Endodermal cell (in vitro differentiated cells): Measurements from ENCODE around the gene TMEM94. TPM values are rescaled to one million over a fixed set of nuclear protein-coding genes. Genes with fewer than 3 reads are reported as not detected.

Source experiments
- DNase-seq: peaks from one replicate; pipeline ENCODE4 v3.0.0-alpha.2; 2017
- H3K27ac ChIP-seq: 2 replicates; pipeline ENCODE4 v1.5.1; 2013; ENCODE audit warnings: mild to moderate bottlenecking, low read depth, low read length, moderate library complexity
- H3K27me3 ChIP-seq: 2 replicates; pipeline ENCODE4 v1.6.1; 2013; ENCODE audit warnings: mild to moderate bottlenecking, low read length, moderate library complexity; ENCODE audit not compliant: insufficient read depth, control insufficient read depth, poor library complexity, severe bottlenecking
- H3K36me3 ChIP-seq: 2 replicates; pipeline ENCODE4 v1.7.0; 2013; ENCODE audit warnings: mild to moderate bottlenecking, low read length, moderate library complexity; ENCODE audit not compliant: control insufficient read depth, insufficient read depth
- H3K4me1 ChIP-seq: one replicate; pipeline ENCODE4 v1.7.0; 2013; ENCODE audit warnings: low read length; ENCODE audit not compliant: control insufficient read depth, insufficient read depth
- H3K4me3 ChIP-seq: 2 replicates; pipeline ENCODE4 v1.5.1; 2013; ENCODE audit warnings: mild to moderate bottlenecking, low read length, moderate library complexity
- H3K9ac ChIP-seq: 2 replicates; pipeline ENCODE4 v1.6.1; 2013; ENCODE audit warnings: mild to moderate bottlenecking, low read length, moderate library complexity; ENCODE audit not compliant: poor library complexity, severe bottlenecking; ENCODE audit errors: extremely low read depth
- H3K9me3 ChIP-seq: 2 replicates; pipeline ENCODE4 v1.6.1; 2013; ENCODE audit warnings: mild to moderate bottlenecking, low read length, moderate library complexity; ENCODE audit not compliant: control insufficient read depth
- H3K27ac Mint-ChIP-seq: 2 replicates; pipeline ENCODE4 v1.8.0; 2020; ENCODE audit warnings: mixed read lengths
- H3K27me3 Mint-ChIP-seq: 2 replicates; pipeline ENCODE4 v1.8.0; 2021; ENCODE audit warnings: mild to moderate bottlenecking, mixed read lengths; ENCODE audit not compliant: insufficient read depth
- H3K36me3 Mint-ChIP-seq: 2 replicates; pipeline ENCODE4 v1.8.0; 2020; ENCODE audit warnings: low read depth, mixed read lengths
- H3K4me1 Mint-ChIP-seq: 2 replicates; pipeline ENCODE4 v1.8.0; 2020; ENCODE audit warnings: mixed read lengths
- H3K4me3 Mint-ChIP-seq: 2 replicates; pipeline ENCODE4 v1.8.0; 2020; ENCODE audit warnings: mild to moderate bottlenecking, moderate library complexity, mixed read lengths
- H3K9me3 Mint-ChIP-seq: 2 replicates; pipeline ENCODE4 v1.8.0; 2020; ENCODE audit warnings: mild to moderate bottlenecking, mixed read lengths
- WGBS, 2 experiments: methylation state at CpG; one replicate each; pipeline versions ENCODE4 v1.1.5 to v1.1.7; 2013; ENCODE audit warnings: missing lambda C conversion rate in 2 of 2, mixed read lengths in 1 of 2; ENCODE audit not compliant: insufficient coverage in 1 of 2, insufficient read length in 1 of 2; 5-methylcytosine and 5-hydroxymethylcytosine counted together
- total RNA-seq, 2 donors: library from RNA; stranded (reverse); fragmentation: NEBNext Ultra II Directional in 1 of 2; extraction: Animal tissue kit (Norgen Biotek cat#: 25700) in 1 of 2; gene quantifications; 2 replicates in 1 of 2; 3 replicates in 1 of 2; pipeline ENCODE4 v1.2.1, GENCODE V29; 2021
- TF ChIP-seq, protein P1 (sequence below): fragments of 200-600 bp; sonication (generic); conservative IDR thresholded peaks from 2 replicates; pipeline ENCODE4 v1.5.0; 2021; ENCODE audit warnings: antibody characterized with exemption, mild to moderate bottlenecking

The TMEM94 gene
- total RNA-seq, 2 donors from 2014 or later: 96.0 to 106 TPM

DNA sequence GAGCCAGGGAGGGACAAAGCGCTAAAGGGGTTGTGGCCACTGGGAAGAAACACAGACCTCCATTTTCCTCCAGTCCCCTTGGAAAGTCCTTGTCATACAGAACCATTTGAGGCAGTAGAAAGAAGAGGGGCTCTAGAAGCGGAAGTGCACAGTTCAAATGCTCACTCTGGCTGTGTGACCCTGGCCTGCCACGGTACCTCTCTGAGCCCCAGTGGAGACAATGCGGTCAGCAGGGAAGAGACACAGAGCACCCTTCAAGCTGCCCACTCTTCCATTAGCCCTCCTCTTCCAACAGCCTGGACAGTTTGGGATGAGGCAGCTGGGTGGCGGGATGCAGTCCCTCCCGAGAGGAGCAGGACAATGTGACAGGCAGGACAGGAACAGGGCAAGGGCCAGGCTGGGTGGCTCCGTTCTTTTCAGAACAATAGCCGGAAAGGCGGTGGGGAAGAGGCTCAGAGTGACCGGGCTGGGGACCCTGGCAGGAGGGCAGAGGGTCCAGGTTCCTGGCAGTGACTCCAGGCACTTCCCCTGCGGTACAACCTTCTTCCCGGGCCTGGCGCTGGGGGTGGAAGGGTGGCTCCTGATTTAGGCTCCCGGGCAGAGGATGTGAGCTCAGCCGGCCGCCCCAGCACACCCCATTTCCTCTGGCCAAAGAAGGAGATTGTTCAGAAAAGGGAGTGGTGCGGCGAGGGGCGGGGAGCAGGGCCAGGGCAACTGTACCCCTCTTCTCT is 53.3 kb downstream of the TMEM94 start:
- H3K9me3 Mint-ChIP-seq: no peaks in the 10 kb centered on the region
- no peaks in the 10 kb centered on the region for H3K27me3 ChIP-seq
- H3K27ac Mint-ChIP-seq: peak overlapping the region; percentile 52
- H3K9me3 ChIP-seq: no peaks in the 10 kb centered on the region
- WGBS, 2 experiments: 92 to 99% methylated on average over 9 to 19 of the region's 19 CpGs
- H3K36me3 Mint-ChIP-seq: peaks cover 22% of the 10 kb centered on the region
- H3K4me3 ChIP-seq: no peak overlapping the region
- no peaks in the 10 kb centered on the region for H3K27me3 Mint-ChIP-seq
- no peak for DNase-seq
- H3K9ac ChIP-seq: no peak overlapping the region
- peaks cover 7% of the 10 kb centered on the region for H3K4me1 ChIP-seq
- peaks cover 28% of the 10 kb centered on the region for H3K36me3 ChIP-seq
- no peak overlapping the region for H3K4me3 Mint-ChIP-seq
- H3K27ac ChIP-seq: no peak overlapping the region
- no peaks in the 10 kb centered on the region for H3K4me1 Mint-ChIP-seq
- TF ChIP-seq, protein P1, sequence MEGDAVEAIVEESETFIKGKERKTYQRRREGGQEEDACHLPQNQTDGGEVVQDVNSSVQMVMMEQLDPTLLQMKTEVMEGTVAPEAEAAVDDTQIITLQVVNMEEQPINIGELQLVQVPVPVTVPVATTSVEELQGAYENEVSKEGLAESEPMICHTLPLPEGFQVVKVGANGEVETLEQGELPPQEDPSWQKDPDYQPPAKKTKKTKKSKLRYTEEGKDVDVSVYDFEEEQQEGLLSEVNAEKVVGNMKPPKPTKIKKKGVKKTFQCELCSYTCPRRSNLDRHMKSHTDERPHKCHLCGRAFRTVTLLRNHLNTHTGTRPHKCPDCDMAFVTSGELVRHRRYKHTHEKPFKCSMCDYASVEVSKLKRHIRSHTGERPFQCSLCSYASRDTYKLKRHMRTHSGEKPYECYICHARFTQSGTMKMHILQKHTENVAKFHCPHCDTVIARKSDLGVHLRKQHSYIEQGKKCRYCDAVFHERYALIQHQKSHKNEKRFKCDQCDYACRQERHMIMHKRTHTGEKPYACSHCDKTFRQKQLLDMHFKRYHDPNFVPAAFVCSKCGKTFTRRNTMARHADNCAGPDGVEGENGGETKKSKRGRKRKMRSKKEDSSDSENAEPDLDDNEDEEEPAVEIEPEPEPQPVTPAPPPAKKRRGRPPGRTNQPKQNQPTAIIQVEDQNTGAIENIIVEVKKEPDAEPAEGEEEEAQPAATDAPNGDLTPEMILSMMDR: no peak

DNA sequence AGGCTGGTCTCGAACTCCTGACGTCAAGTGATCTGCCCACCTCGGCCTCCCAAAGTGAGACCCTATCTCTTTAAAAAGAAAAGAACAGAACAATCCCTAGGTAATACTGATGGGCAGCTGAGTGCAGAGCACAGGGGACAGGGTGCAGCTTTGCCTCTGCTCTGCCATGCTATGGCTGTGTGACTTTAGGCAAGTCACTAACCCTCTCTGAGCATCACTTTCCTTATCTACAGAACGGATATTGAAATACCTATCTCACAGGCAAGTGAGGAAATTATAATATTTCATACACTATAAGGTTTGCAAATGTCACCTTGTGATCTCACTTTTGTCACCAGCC is 54.8 kb downstream of the TMEM94 start:
- H3K36me3 Mint-ChIP-seq: peaks cover 12% of the 10 kb centered on the region
- TF ChIP-seq, protein P1: no peak
- no peak for DNase-seq

DNA sequence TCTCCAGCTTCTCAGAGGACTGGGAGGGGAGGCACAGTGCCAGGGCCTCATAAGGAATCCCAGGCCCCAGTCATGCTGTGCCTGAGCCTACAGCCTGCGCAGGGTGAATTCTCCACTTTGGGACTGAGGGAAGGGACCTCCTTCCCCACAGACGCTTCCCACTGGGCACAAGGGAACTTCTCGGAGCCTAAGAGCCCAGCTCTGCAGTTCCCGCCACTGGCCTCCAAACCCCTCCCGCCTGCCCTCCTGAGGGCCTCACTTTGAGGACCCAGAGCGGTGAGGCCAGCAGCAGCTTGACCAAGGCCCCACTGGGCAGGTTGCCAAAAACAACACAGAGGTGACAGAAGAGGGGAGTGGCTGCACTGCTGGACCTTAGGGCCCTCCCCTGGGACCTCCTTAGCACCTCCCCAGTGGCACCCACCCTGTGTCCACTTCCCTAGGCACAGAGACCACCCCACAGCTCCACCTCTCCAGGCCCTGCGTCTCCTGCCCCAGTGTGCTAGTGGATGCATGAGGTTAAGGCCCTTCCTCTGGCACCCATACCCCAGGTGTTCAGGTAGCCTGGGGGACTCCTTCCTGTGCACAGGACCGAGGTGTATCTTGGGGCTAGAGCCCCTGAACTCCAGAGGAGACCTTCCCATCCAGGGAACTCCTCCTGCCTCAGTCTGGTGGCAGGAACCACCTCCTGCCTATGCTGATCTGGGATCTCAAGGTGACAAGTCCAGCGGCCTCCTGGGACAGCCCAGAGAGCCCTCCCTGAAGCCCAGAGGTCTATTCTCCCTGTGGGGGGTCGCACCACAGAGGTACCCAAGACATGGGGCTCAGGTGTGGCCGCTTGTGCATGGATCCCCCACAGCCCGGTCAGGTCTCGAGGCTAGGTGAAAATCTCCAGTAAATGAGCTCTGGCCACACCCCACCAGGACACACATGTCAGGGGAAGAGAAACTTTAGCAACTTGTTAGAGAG is 55.5 kb downstream of the TMEM94 start:
- 83 to 87% methylated on average over 8 to 13 of the region's 13 CpGs for WGBS, 2 experiments
- Mint-ChIP-seq H3K36me3 (peaks cover 12% of the 10 kb centered on the region), H3K4me3 (no peak overlapping the region), H3K27me3 (no peaks in the 10 kb centered on the region), H3K27ac (peak overlapping the region; percentile 55), H3K4me1 (no peaks in the 10 kb centered on the region), H3K9me3 (no peaks in the 10 kb centered on the region)
- DNase-seq: no peak
- peaks cover 7% of the 10 kb centered on the region for H3K4me1 ChIP-seq
- H3K9me3 ChIP-seq: no peaks in the 10 kb centered on the region
- H3K36me3 ChIP-seq: peaks cover 24% of the 10 kb centered on the region
- no peak overlapping the region for H3K9ac ChIP-seq
- TF ChIP-seq, protein P1: no peak
- no peaks in the 10 kb centered on the region for H3K27me3 ChIP-seq
- H3K27ac ChIP-seq: no peak overlapping the region
- H3K4me3 ChIP-seq: no peak overlapping the region

More for the DNA sequence above, 54.8 kb downstream of the TMEM94 start:
- Histone ChIP-seq H3K4me3 (no peak overlapping the region), H3K27me3 (no peaks in the 10 kb centered on the region), H3K9ac (no peak overlapping the region), H3K36me3 (peaks cover 28% of the 10 kb centered on the region), H3K9me3 (no peaks in the 10 kb centered on the region), H3K4me1 (peaks cover 7% of the 10 kb centered on the region), H3K27ac (no peak overlapping the region)
- Mint-ChIP-seq H3K4me3 (no peak overlapping the region), H3K4me1 (no peaks in the 10 kb centered on the region), H3K9me3 (no peaks in the 10 kb centered on the region), H3K27ac (no peak overlapping the region), H3K27me3 (no peaks in the 10 kb centered on the region)
- 89 to 96% methylated on average over 4 of the region's 4 CpGs for WGBS, 2 experiments
